UCSD-AML1 (cell line): ENCODE results near the gene SRPK3.
"Not testable (repeated sequence)": the region's sequence is repeated elsewhere in the genome, so short reads cannot be mapped to it uniquely, and the experiment has no call there.

Experiments used
- DNase-seq: peaks from one replicate; lab custom pipeline; 2025; ENCODE audit not compliant: unreplicated experiment; lab: John Stamatoyannopoulos, UW

The SRPK3 gene

DNA sequence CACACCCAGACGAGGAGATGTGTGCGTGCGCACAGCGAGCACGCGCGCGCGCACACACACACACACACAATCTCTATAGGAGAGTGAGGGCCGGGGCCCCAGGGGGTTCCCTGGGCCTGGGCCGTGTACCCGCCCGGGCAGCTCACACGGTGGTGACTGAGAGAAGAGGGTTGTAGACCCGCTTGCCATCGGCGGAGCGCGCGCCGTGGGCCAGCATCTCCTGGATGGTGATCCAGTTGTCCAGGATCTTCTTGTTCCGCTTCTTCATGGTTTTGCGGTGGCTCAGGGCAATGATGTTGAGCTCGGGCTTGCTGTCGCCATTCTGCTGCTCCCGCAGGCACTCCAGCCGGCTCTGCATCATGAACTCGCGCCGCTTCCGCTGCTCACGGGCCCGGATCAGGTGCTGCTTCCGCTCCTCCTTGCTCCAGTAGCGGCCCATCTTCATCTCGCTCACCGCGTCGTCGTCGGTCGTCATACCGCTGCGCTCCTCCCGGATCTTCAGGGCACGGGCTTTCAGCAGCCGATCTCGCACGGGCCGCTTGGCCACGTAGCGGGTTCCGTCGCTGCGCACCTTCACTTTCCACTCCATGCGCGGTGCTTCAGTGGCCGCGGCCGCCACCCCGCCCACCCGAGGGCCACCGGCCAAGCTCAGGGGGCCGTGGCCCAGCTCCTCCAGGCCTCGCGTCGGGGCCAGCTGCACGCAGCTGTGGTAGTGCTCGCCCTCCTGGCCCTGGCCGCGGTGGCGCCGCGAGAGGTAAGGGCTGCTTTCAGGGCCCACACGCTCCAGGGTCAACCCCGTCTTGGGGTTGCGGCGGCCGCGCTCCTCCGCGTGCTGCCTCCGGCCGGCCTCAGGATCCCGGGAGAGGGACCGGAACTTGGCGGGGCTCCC lies 22.6 kb downstream of the SRPK3 start:
- no peak for DNase-seq

DNA sequence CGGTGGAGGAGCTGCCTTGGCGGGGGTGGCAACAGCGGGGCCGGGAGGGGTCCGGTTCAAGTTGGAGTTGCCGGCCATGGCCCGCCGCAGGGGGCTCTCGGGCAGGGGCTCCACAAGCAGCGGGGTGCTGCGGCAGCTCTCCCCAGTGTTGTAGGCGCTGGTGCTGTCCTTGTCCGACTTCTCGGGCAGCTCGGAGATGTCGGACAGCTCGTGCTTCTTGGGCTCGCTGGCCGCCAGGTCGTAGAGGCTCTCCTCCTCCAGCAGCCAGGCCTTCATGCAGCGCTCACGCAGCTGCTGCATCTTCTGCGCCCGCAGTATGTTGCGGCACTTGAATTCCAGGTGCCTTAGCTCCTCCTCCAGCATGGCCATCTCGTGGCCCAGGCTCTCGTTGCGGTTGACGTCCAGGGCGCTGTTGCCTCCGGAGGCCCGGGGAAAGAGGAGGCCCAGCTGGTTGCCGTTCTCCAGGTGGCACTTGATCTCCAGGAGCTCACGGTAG lies 23.3 kb downstream of the SRPK3 start:
- no peak for DNase-seq

- DNase-seq = no peak
Observed at GRCh38 chrX:153804621-153805020, 23.8 kb downstream of the SRPK3 start.

DNA sequence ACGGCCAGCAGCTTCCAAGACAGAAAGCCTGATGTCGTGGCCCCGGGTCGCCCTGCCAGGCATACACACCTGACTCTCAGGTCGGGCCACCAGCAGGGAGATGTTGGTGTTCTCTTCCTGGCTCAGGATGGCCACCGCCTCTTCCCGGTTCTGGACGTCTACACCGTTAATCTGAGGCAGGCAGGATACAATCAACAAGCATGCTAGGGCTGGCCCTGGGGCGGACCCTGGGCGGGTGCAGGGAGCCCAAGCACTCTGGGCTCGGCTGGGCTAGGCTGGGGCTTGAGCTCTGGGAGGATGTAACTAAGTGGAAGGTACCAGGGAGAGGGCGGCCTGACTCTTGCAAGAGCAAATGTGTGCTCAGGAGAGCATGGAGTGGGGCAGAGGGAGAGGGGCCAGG lies 24.6 kb downstream of the SRPK3 start:
- DNase-seq = no peak

DNA sequence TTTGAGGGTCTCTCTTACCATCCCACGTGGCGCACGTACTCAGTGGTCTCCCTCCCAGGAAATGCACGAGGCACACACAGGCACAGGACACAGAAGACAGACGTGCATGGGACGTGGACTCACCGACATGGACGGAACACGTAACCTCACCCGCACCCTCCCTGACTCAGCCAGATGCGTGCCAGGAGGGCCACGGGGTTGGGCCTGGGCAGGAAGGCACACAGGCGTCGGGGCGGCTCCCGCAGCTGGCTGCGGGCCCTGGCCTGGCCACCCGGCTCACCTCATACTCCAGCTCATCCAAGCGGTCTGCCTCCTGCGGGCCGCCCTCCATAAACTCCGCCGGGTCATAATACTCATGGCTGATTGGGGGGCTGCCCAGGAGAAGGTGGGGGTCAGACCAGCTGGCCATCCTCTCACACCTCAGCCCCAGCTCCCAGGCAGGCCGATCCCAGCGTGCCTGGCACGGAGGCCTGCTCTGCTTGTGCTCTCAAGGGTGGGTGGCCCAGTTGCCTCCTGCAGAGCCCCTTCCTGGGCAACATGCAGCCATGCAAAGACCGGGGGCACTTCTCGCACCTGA lies 26.2 kb downstream of the SRPK3 start:
- DNase-seq = no peak

DNA sequence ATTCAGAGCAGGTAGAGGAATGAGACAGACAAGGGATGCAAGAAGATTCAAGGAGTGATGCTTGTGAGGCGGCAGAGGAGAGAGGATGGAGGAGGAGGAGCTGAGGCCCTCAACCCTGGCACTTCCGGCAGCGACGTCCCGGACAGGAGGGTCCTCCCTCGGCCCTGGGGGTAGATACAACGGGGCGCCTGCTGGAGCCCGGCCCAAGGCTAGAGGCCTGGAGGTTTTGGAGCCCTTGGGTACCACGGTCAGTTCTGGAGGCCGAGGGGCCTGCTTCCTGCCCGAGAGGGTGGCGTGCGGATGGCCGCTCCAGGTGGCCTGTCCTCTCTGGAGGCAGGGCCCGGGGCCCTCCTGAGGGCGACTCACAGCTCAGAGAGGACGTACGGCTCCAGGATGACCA lies 27.1 kb downstream of the SRPK3 start:
- DNase-seq = no peak

GRCh38 chrX:153812220-153812619 lies 31.4 kb downstream of the SRPK3 start:
- no peak for DNase-seq

GRCh38 chrX:153813161-153813560 lies 32.3 kb downstream of the SRPK3 start:
- no peak for DNase-seq

- peak; percentile 35 for DNase-seq
Observed at GRCh38 chrX:153814591-153815315, 33.9 kb downstream of the SRPK3 start.

DNA sequence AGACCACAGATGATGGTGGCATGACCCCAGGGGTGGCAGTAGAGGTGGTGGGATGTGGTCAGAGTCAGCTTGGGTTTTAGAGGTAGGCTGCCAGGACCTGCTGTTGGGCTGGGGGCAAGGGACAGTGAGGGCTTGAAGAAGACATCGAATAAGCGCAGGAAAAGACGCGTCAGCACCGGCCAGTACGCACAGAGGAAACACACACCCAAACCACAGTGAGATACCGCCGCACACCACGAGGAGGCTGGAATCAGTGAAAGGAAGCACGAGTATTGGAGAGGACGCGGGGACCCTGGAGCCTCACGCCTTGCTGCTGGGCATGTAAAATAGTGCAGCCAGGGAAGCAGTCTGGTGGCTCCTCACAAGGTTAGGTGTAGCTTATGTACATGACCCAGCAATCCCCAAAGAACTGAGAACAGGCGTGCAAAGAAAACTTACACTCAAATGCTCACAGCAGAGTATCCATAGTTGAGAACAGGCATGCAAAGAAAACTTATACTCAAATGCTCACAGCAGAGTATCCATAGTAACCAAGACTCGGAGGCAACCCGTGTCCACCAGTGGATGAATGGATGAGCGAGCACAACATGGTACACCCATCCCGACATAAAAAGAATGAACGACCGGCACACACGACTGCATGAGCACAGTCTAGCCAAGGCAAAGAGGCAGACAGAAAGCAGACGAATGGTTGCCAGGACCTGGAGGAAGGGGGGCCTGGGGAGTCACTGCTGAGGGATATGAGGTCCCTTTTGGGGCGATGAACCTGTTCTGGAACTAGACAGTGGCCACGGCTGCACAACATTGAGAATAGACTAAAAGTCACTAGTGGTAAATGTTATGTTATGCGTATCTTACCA lies 36.2 kb downstream of the SRPK3 start:
- peak; percentile 41 for DNase-seq

DNA sequence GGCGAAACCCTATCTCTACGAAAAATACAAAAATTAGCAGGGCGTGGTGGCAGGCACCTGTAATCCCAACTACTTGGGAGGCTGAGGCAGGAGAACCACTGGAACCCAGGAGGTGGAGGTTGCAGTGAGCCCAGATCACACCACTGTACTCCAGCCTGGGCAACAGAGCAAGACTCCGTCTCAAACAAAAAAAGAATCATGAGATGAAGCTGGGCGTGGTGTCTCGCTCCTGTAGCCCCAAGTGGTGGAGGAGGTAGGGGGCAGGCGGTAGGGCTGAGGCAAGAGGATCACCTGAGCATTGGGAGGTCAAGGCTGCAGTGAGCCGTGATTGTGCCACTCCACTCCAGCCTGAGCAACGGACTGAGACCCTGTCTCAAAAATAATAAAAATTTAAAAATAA lies 37.2 kb downstream of the SRPK3 start:
- not testable (repeated sequence) for DNase-seq

DNA sequence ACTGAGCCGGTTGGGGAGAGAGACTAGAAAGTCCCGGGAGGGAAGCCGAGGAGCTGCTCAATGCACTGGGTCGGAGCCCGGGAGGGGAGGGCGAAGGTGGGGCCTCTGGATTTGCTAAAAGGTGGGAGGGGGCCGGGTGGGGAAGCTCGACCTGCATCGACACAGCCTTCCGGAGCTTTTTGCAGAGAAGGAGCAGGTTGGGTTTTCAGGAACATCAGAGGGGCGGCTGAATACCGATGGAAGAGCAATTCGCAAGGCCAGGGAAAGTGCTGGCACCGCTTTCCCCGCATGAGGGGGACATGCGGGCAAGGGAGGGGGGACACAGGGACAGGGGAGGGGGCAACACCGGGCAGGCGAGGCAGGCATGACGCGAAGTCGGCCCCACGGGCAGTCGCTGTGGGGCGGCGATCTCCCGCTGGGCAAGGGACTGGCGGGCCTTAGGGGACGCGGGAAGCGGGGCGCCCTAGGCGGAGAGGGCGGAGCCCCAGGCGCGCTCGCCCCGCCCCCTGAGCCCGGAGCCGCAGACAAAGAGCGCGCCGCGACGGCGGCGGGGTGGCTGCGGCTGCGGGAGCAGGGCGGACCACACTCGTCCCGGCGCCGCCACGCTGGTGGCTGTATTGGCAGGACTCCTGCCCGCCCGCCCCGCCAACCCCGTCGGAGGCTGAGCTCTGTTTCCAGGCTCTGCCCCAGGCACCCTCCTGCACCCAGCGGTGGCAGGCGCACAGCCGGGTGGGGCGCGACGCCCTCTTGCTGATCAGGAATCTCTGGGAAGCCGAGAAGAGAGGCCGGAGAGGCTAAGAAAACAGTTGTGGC lies 37.9 kb downstream of the SRPK3 start:
- DNase-seq = no peak

DNA sequence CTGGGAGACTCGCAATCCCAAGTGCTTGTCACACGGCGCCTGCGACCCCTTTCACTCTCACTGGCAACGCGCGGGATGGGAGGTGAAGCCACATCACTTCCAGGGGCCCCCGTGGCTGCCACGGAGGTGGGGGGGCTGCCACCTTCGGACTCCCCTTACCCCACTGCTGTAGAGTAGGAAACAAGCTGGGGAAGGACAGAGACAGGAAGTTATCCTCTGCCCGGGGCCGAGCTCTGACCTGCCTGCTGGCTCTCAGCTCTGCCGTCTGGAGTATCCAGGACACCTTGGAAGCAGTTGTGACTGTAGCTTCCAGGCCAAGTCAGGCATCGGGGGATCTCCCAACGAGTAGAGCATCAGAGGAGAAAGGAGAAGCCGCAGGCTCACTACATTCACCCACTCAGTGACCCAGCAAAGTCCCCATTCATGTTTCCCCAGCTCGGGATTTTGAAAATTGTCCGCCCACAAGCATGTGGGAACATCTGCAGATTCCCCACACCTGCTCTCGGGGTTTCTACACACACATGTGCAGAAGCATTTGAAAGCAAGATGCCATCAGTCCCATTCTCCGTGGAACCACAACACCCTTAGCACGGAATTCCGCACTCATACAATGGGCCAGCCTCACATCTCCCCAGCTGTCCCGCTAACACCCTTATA lies 38.7 kb downstream of the SRPK3 start:
- no peak for DNase-seq

- DNase-seq = no peak
Observed at GRCh38 chrX:153820601-153821000, 39.8 kb downstream of the SRPK3 start.

DNA sequence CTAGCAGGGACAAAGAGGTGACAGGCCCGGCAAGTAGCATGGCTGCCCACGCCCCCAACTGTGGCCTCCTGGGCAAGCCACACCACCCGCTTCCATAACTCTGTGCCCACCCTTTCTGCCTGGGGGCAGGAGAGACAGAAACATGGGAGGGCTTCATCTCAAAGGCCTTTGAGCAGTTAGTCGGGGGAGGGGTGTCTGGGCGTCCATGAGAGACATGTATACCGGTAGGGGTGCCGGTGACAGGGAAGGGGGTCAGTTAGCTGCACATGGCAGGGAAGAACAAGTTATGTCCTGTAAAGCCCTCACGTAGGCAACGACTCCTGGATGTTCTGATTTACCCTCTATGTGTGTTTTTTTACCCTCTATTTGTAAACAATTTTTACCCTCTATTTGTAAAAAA lies 40.2 kb downstream of the SRPK3 start:
- no peak for DNase-seq

DNA sequence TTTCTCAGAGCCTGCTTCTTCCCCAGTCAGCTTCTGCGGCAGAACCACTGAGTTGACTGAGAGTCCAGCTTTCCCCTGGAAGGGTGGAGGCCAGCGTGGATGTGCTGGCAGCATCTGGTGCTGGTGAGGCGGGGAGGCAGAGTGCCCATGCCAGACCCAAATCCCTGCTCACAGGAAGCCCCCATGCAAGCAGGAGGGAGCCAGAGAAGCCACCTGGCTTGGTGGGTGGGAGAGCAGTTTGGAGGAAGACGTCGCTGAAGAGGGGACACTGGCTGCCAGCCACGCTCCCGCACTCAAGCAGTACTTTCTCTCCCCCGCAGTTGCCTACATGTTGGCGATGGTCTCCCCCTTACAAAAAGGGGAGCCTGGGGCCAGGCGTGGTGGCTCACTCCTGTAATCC lies 43.5 kb downstream of the SRPK3 start:
- no peak for DNase-seq

DNA sequence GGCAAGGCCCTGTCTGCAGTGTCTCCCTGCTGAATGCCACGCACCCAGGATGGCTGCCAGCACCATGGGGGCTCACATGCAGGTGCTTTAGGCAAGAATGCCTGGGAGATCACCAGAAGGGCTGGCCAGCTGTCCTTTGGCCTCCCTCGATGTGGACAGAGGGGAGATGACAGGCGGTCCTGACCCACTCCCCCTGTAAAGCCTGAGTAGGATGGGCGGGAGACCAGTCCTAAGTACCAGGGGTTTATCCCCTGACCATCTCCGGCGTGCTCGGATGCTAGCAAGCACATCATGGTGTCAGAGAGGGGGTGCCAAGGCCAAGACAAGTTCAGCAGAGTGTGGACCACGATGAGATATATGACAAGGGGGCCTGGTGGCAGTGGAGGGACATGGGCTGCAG lies 44.2 kb downstream of the SRPK3 start:
- DNase-seq = no peak

- no peak for DNase-seq
Observed at GRCh38 chrX:153827016-153827415, 46.2 kb downstream of the SRPK3 start.

DNA sequence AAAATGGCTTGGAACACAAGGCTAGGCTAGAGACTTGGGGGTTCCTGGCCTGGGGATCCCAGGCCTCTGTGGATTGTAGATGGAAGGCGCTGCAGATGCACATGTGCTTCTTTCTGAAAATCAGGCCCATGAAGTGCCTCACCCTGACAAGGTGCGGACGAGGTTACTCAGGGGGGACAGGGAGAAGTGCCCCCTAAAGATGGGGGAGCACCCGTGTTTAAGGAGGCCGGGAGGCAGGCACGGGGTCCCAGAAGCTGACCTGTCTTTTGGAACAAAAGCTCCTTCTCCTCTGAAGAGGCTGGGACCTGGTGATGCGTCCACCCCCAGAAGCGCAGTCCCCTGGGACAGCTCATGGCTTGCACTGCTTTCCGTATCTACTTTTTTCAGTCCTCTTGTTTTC lies 47.1 kb downstream of the SRPK3 start:
- DNase-seq = no peak

DNA sequence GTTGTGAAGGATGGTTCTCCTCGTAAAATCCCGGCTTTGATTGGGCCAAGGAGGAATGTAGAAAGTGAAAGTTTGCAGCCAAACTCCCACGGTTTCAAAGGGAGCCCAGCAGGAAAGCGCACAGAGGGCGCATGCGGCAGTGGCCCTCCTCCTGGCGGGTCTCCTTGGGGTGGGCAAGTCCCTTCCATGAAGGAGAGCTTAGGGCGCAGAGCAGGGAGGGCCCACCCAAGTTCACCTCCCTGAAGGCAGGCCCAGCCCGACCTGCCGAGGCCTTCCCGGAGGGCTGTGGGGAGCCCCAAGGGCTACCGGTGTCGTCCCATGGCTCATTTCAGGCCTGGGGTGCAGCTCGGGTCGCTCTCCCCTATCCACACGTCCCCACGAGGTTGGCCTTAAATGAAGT lies 47.5 kb downstream of the SRPK3 start:
- DNase-seq = no peak
